Suprapubic skin (tissue), 4 donors: ENCODE data around the gene DBH. TPM values are rescaled to one million over a fixed set of nuclear protein-coding genes. Genes with fewer than 3 reads are reported as not detected.

Experiments
- DNase-seq, 2 donors: peaks; one replicate each; pipeline ENCODE4 v3.0.0-alpha.2; 2019; ENCODE audit warnings: low spot score in 2 of 2
- H3K27ac ChIP-seq: fragments of 200-600 bp; sonication (generic); one replicate; pipeline ENCODE4 v1.5.1; 2019
- H3K27me3 ChIP-seq: fragments of 200-600 bp; sonication (generic); one replicate; pipeline ENCODE4 v1.5.1; 2019
- H3K36me3 ChIP-seq: fragments of 200-600 bp; sonication (generic); one replicate; pipeline ENCODE4 v1.5.1; 2019
- H3K4me1 ChIP-seq: fragments of 200-600 bp; sonication (generic); one replicate; pipeline ENCODE4 v1.5.1; 2019
- H3K4me3 ChIP-seq: fragments of 200-600 bp; sonication (generic); one replicate; pipeline ENCODE4 v1.5.1; 2019; ENCODE audit warnings: mild to moderate bottlenecking
- H3K9me3 ChIP-seq: fragments of 200-600 bp; sonication (generic); one replicate; pipeline ENCODE4 v1.5.1; 2019
- CTCF ChIP-seq, 2 donors: fragments of 200-600 bp in 1 of 2; fragments of 450-650 bp in 1 of 2; sonication (generic) in 1 of 2; IDR thresholded peaks; one replicate each; pipeline ENCODE4 v1.5.1; 2016 to 2019; ENCODE audit warnings: antibody characterized with exemption in 2 of 2, mild to moderate bottlenecking in 1 of 2, moderate library complexity in 1 of 2
- EP300 ChIP-seq: sonication (generic); formaldehyde crosslinking; IDR thresholded peaks from one replicate; pipeline ENCODE4 v1.6.1; 2017; ENCODE audit warnings: antibody characterized with exemption
- POLR2A ChIP-seq, 2 donors: fragments of 450-650 bp; IDR thresholded peaks; one replicate each; pipeline ENCODE4 v1.6.1; 2017; ENCODE audit warnings: antibody characterized with exemption in 2 of 2, mild to moderate bottlenecking in 2 of 2, moderate library complexity in 2 of 2
- POLR2AphosphoS5 ChIP-seq, 3 donors: sonication (generic); formaldehyde crosslinking; IDR thresholded peaks; one replicate each; pipeline ENCODE4 v1.6.1; 2017; ENCODE audit warnings: antibody characterized with exemption in 3 of 3
- WGBS: methylation state at CpG from one replicate; pipeline ENCODE4 v1.1.5; 2018; 5-methylcytosine and 5-hydroxymethylcytosine counted together
- total RNA-seq, 4 donors: library from RNA; depleted of rRNA; stranded (reverse); fragments of >200 nt; gene quantifications; one replicate each; pipeline ENCODE4 v1.1.0, GENCODE V29; 2016

Gene DBH
- total RNA-seq, 4 donors from 2014 or later: not detected

DNA sequence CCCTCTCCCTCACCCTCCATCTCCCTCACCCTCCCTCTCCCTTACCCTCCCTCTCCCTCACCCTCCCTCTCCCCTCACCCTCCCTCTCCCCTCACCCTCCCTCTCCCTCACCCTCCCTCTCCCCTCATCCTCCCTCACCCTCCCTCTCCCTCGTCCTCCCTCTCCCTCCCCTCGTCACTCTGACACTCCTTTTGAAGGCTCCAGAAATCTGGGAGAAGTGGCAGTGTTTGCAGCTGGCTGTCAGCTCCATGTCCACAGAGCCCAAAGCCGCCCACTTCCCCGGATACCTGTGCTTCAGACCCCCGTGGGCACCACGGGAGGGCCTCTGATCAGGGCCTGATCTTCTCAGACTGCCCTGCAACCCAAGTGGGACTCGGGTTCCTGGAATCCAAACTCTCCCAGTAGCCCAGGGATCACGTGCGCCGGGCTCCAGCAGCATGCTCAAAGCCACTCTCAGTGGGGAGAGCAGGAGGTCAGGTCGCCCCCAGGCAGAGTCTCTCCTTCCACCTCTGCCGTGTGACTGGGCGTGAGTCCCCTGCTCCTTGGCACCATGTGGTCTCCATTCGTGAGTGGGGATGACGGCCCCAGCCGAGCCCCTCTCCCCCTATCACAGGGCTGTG is 33.1 kb downstream of the DBH start:
- 51% methylated on average over 6 of the region's 16 CpGs for WGBS
- H3K4me3 ChIP-seq: no peak overlapping the region
- no peak for TF ChIP-seq EP300
- no peak for TF ChIP-seq POLR2A (IDR thresholded peaks at IDR 0.05)
- no peak for TF ChIP-seq POLR2AphosphoS5 (IDR thresholded peaks at IDR 0.05)
- TF ChIP-seq CTCF (IDR thresholded peaks at IDR 0.05): no peak
- peaks cover 24% of the 10 kb centered on the region for H3K27me3 ChIP-seq
- H3K4me1 ChIP-seq: no peaks in the 10 kb centered on the region
- no peaks in the 10 kb centered on the region for H3K9me3 ChIP-seq
- no peaks in the 10 kb centered on the region for H3K36me3 ChIP-seq
- no peak for DNase-seq
- no peak overlapping the region for H3K27ac ChIP-seq

DNA sequence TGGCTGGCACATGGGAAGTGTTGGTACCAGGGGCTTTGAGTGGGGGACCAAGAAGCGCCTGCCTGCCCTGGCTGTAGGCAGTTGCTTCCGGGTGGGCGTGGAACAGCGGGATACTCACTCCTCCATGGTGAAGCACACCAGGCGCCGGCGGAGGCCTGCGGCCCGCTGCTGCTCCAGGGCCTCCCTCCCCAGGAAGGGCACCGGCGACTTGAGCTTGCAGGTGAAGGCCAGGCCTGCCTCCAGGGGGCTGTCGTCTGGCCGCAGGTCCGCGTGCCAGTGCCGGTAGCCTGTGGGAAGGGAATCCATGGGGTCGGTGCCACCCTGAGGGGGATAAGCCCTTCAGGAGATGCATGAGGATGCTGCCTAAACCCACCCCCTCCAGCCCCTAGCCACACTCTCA is 34.3 kb downstream of the DBH start:
- Histone ChIP-seq H3K4me1 (no peaks in the 10 kb centered on the region), H3K27ac (no peak overlapping the region), H3K36me3 (no peaks in the 10 kb centered on the region), H3K4me3 (no peak overlapping the region), H3K9me3 (no peaks in the 10 kb centered on the region), H3K27me3 (peaks cover 13% of the 10 kb centered on the region)
- DNase-seq: no peak
- TF ChIP-seq CTCF (IDR thresholded peaks at IDR 0.05): no peak
- TF ChIP-seq POLR2A (IDR thresholded peaks at IDR 0.05): no peak
- no peak for TF ChIP-seq EP300
- 97% methylated on average over 17 of the region's 17 CpGs for WGBS

- no peak overlapping the region for H3K4me3 ChIP-seq
- DNase-seq: no peak
- WGBS: 86% methylated on average over 19 of the region's 21 CpGs
- H3K9me3 ChIP-seq: no peaks in the 10 kb centered on the region
- H3K27me3 ChIP-seq: peaks cover 4% of the 10 kb centered on the region
- H3K36me3 ChIP-seq: no peaks in the 10 kb centered on the region
- no peak overlapping the region for H3K27ac ChIP-seq
- no peaks in the 10 kb centered on the region for H3K4me1 ChIP-seq
- TF ChIP-seq EP300: no peak
- TF ChIP-seq CTCF (IDR thresholded peaks at IDR 0.05): no peak
- TF ChIP-seq POLR2AphosphoS5 (IDR thresholded peaks at IDR 0.05): no peak
- no peak for TF ChIP-seq POLR2A (IDR thresholded peaks at IDR 0.05)
These were observed 35.2 kb downstream of the DBH start for GRCh38 chr9:133671371-133671770.

DNA sequence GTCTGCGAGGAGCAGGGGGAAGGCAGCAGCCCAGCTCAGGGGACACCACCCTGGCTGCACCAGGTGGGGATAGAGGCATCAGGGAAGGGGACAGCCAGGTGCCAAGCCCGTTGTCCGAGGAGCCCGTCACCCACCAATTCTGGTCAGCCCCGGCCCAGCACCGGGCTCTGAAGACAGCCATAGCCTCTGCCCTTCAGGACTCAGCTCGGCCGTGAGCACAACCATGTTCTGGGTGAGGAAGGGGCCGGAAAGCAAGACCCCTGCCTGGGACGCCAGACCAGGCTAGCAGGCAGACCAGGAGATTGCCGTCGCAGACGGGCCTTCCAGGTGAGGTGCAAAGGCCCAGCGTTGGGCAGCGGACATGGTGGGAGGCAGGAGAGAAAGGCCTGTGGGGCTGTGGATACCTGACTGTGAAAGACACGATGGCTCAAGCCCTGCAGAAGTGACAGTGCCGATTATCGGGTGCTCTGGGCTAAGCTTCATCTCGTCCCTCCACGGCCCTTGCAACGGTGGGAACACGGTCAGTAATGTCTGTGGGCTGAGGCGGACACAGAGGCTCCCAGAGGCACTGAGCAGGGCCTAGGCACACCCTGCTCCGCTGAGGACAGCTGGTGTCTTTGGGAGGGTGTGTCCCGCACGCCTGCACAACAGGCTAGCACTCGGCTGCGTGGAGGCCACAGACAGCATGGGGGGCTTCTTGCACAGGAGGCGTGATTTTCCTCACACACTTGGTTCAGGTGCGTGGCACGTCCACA is 36.5 kb downstream of the DBH start:
- Histone ChIP-seq H3K36me3 (no peaks in the 10 kb centered on the region), H3K27me3 (no peaks in the 10 kb centered on the region), H3K9me3 (no peaks in the 10 kb centered on the region), H3K4me1 (no peaks in the 10 kb centered on the region), H3K4me3 (no peak overlapping the region), H3K27ac (no peak overlapping the region)
- WGBS: 86% methylated on average over 28 of the region's 31 CpGs
- no peak for DNase-seq
- TF ChIP-seq EP300 (no peak), CTCF (IDR thresholded peaks at IDR 0.05) (no peak), POLR2AphosphoS5 (IDR thresholded peaks at IDR 0.05) (no peak), POLR2A (IDR thresholded peaks at IDR 0.05) (no peak)

DNA sequence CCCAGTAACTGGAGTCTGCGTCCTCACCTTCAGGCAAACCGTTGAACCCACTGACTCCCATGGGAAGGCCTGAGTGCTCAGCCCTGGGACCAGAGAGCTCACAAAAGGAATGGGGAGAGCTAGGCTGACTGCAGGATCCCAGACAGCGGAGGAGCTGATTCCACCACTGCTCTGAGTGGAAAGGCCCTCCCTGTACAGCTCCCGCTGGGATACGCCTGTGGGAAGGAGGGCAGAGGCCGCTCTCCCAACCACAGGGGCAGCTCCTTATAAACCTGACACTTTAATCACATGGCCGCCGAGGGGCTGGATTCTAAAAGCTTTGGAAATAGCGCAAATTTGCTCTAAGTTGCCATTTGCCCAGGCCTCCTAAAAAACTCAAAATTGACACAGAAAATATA is 37.1 kb downstream of the DBH start:
- H3K36me3 ChIP-seq: no peaks in the 10 kb centered on the region
- 75% methylated on average over 8 of the region's 9 CpGs for WGBS
- H3K9me3 ChIP-seq: no peaks in the 10 kb centered on the region
- no peak for DNase-seq
- no peaks in the 10 kb centered on the region for H3K4me1 ChIP-seq
- no peaks in the 10 kb centered on the region for H3K27me3 ChIP-seq
- TF ChIP-seq EP300 (no peak), POLR2A (IDR thresholded peaks at IDR 0.05) (no peak), POLR2AphosphoS5 (IDR thresholded peaks at IDR 0.05) (no peak), CTCF (IDR thresholded peaks at IDR 0.05) (no peak)
- no peak overlapping the region for H3K27ac ChIP-seq
- no peak overlapping the region for H3K4me3 ChIP-seq
